HepG2 (cell line): ENCODE data around the gene C2orf42. TPM values are rescaled to one million over a fixed set of nuclear protein-coding genes. Genes with fewer than 3 reads are reported as not detected.
A peak's percentile ranks its signal among the peaks of the same experiment; 100 is the strongest.

ENCODE experiments used
- AFF4 ChIP-seq: sonication (generic); formaldehyde crosslinking; IDR thresholded peaks from 2 replicates; pipeline ENCODE4 v1.4.0; 2020; ENCODE audit warnings: missing genetic modification reagents
- ARNT2 ChIP-seq: sonication (generic); formaldehyde crosslinking; IDR thresholded peaks from 2 replicates; pipeline ENCODE4 v1.8.0; 2022; ENCODE audit warnings: mild to moderate bottlenecking, low read depth, missing genetic modification reagents, moderate library complexity
- ATF5 ChIP-seq: sonication (generic); formaldehyde crosslinking; IDR thresholded peaks from 2 replicates; pipeline ENCODE4 v1.4.0; 2020; ENCODE audit warnings: mild to moderate bottlenecking, low read depth, missing genetic modification reagents
- CSRNP1 ChIP-seq: sonication (generic); formaldehyde crosslinking; IDR thresholded peaks from 2 replicates; pipeline ENCODE4 v1.8.1; 2023; ENCODE audit warnings: mild to moderate bottlenecking, missing genetic modification reagents
- FUBP1 ChIP-seq: sonication (generic); formaldehyde crosslinking; IDR thresholded peaks from 2 replicates; pipeline ENCODE4 v1.5.1; 2020; ENCODE audit warnings: missing genetic modification reagents, mild to moderate bottlenecking, borderline replicate concordance
- MYPOP ChIP-seq: sonication (generic); formaldehyde crosslinking; IDR thresholded peaks from 2 replicates; pipeline ENCODE4 v1.8.1; 2023; ENCODE audit warnings: mild to moderate bottlenecking, moderate library complexity, missing genetic modification reagents
- NONO ChIP-seq, 2 experiments: fragments of 450-650 bp in 1 of 2; sonication (generic) in 1 of 2; formaldehyde crosslinking in 1 of 2; IDR thresholded peaks in 1 of 2; conservative IDR thresholded peaks in 1 of 2; 2 replicates each; pipeline versions ENCODE4 v1.6.1 to v1.8.0; 2017 to 2022; ENCODE audit warnings: mild to moderate bottlenecking in 1 of 2, missing genetic modification reagents in 1 of 2, moderate library complexity in 1 of 2
- PHF20 ChIP-seq: sonication (generic); formaldehyde crosslinking; IDR thresholded peaks from 2 replicates; pipeline ENCODE4 v1.5.0; 2020; ENCODE audit warnings: mild to moderate bottlenecking, missing genetic modification reagents
- ZBTB1 ChIP-seq: sonication (generic); formaldehyde crosslinking; IDR thresholded peaks from 2 replicates; pipeline ENCODE4 v1.4.0; 2020; ENCODE audit warnings: missing genetic modification reagents, borderline replicate concordance
- ZFP36 ChIP-seq: fragments of 150-350 bp; IDR thresholded peaks from 2 replicates; pipeline ENCODE4 v1.6.1; 2018; ENCODE audit warnings: borderline replicate concordance, low read length, low read depth; ENCODE audit not compliant: partially characterized antibody
- ZNF350 ChIP-seq: sonication (generic); formaldehyde crosslinking; IDR thresholded peaks from 2 replicates; pipeline ENCODE4 v1.4.0; 2020; ENCODE audit warnings: mild to moderate bottlenecking, low read depth, missing genetic modification reagents, borderline replicate concordance
- ZNF580 ChIP-seq: IDR thresholded peaks from 2 replicates; pipeline ENCODE4 v1.6.1; 2016; ENCODE audit warnings: low read depth, borderline replicate concordance
- ZNF639 ChIP-seq: conservative IDR thresholded peaks from 2 replicates; pipeline ENCODE4 v1.6.1; 2018; ENCODE audit warnings: missing genetic modification reagents
- ZNF781 ChIP-seq: sonication (generic); formaldehyde crosslinking; IDR thresholded peaks from 2 replicates; pipeline ENCODE4 v1.5.1; 2020; ENCODE audit warnings: borderline replicate concordance, mild to moderate bottlenecking, missing genetic modification reagents; ENCODE audit errors: not compliant biosample characterization
- ZNF841 ChIP-seq: sonication (generic); formaldehyde crosslinking; IDR thresholded peaks from 2 replicates; pipeline ENCODE4 v1.8.1; 2023; ENCODE audit warnings: missing genetic modification reagents, borderline replicate concordance
- polyA plus RNA-seq, 8 experiments: library from polyadenylated mRNA; depleted of rRNA in 3 of 8; stranded (reverse) in 7 of 8; unstranded in 1 of 8; fragments of >200 nt; fragmentation: Illumina TruSeq in 4 of 8; extraction: Trizol in 4 of 8; gene quantifications; 2 replicates each; pipeline versions ENCODE4 v1.2.1 to v1.2.3, GENCODE V29; 2011 to 2016; ENCODE audit warnings: low read depth in 4 of 8, missing spikeins in 1 of 8, mixed read lengths in 1 of 8; ENCODE audit not compliant: insufficient read depth in 1 of 8
- total RNA-seq, 5 experiments: library from RNA; depleted of rRNA; stranded (reverse); fragments of >200 nt; fragmentation: Illumina TruSeq; extraction: Trizol; gene quantifications; 2 replicates each; pipeline ENCODE4 v1.2.3, GENCODE V29; 2016; ENCODE audit warnings: low read depth in 1 of 5

C2orf42 gene
- total and polyA plus RNA-seq, 2 of the 13 experiments (the other 11 are each of a cell fraction or from before 2014, with no cell fraction given): 9.3 to 9.9 TPM

- TF ChIP-seq CSRNP1 (peak; percentile 82; the same call in 1 of the 2 replicates), ZNF841 (CRISPR knock-in tag) (peak; percentile 75; the same call in 1 of the 2 replicates), ZNF781 (CRISPR knock-in tag) (peak; percentile 92), ARNT2 (peak; percentile 92), AFF4 (CRISPR knock-in tag) (no peak; the same call in 1 of the 2 replicates), ZNF639 (peak; percentile 89; the same call in 1 of the 2 replicates), NONO (IDR thresholded peaks at IDR 0.05) (no peak), NONO (CRISPR knock-in tag; conservative IDR thresholded peaks at IDR 0.05) (peak; percentile 99), ZFP36 (no peak), FUBP1 (CRISPR knock-in tag) (0 out of 2 replicates have a peak, but pooled peaks have one; percentile 32), ZBTB1 (CRISPR knock-in tag) (no peak), PHF20 (CRISPR knock-in tag) (peak; percentile 79; the same call in 1 of the 2 replicates), ZNF350 (CRISPR knock-in tag) (peak; percentile 98), MYPOP (peak; percentile 97), ZNF580 (CRISPR knock-in tag) (peak; percentile 99; the same call in 1 of the 2 replicates), ATF5 (peak; percentile 82)
Measured at GRCh38 chr2:70142590-70143313, 48.1 kb downstream of the C2orf42 start (continued).
